Ovary (tissue), 9 donors: ENCODE measurements around the gene YIF1A. TPM values are rescaled to one million over a fixed set of nuclear protein-coding genes. Genes with fewer than 3 reads are reported as not detected.

Experiments
- DNase-seq, 5 donors: peaks; one replicate each; pipeline ENCODE4 v3.0.0-alpha.2; 2019 to 2020
- H3K27ac ChIP-seq, 2 donors: fragments of 200-600 bp; one replicate each; pipeline versions ENCODE4 v1.5.1 to v1.8.0; 2019 to 2022
- H3K27me3 ChIP-seq: fragments of 200-600 bp; one replicate; pipeline ENCODE4 v1.8.0; 2022
- H3K36me3 ChIP-seq: fragments of 200-600 bp; sonication (generic); one replicate; pipeline ENCODE4 v1.5.1; 2019
- H3K4me1 ChIP-seq: one replicate; pipeline ENCODE4 v1.8.1; 2013; ENCODE audit warnings: mild to moderate bottlenecking, moderate library complexity; ENCODE audit not compliant: insufficient read depth
- H3K4me3 ChIP-seq: fragments of 200-600 bp; sonication (generic); one replicate; pipeline ENCODE4 v1.5.1; 2017
- H3K9me3 ChIP-seq, 2 donors: fragments of 200-600 bp in 1 of 2; sonication (generic) in 1 of 2; one replicate each; pipeline versions ENCODE4 v1.5.1 to v1.8.1; 2013 to 2019; ENCODE audit warnings: mild to moderate bottlenecking in 1 of 2, moderate library complexity in 1 of 2
- CTCF ChIP-seq, 3 donors: fragments of 450-650 bp in 2 of 3; fragments of 200-600 bp in 1 of 3; IDR thresholded peaks; one replicate each; pipeline versions ENCODE4 v1.5.1 to v1.8.0; 2016 to 2022; ENCODE audit warnings: antibody characterized with exemption in 3 of 3, mild to moderate bottlenecking in 1 of 3
- EP300 ChIP-seq: sonication (generic); formaldehyde crosslinking; IDR thresholded peaks from one replicate; pipeline ENCODE4 v1.6.1; 2017; ENCODE audit warnings: antibody characterized with exemption
- POLR2A ChIP-seq: fragments of 450-650 bp; IDR thresholded peaks from one replicate; pipeline ENCODE4 v1.6.1; 2017; ENCODE audit warnings: antibody characterized with exemption, mild to moderate bottlenecking, moderate library complexity
- WGBS, 3 donors: extraction: QIAGEN DNeasy Blood & Tissue Kit in 1 of 3; methylation state at CpG; one replicate each; pipeline versions ENCODE4 v1.1.5 to v1.1.7; 2013 to 2017; 5-methylcytosine and 5-hydroxymethylcytosine counted together
- intact Hi-C, 4 donors: fragments of 100-400 bp; cut with DNase I; formaldehyde crosslinking; loops; one replicate each; pipeline versions ENCODE4 v1.11.0 to v1.15.1; 2022 to 2023
- polyA plus RNA-seq, 2 donors: library from polyadenylated mRNA; stranded (reverse); fragments of 200-250 nt in 1 of 2; fragments of 350-450 nt in 1 of 2; fragmentation: Illumina TruSeq in 1 of 2; extraction: RNeasy Lipid Tissue Mini Kit (QIAGEN cat#74804) in 1 of 2; gene quantifications; one replicate each; pipeline ENCODE4 v1.2.3, GENCODE V29; 2013 to 2014
- total RNA-seq, 7 donors: library from RNA; depleted of rRNA in 2 of 7; stranded (reverse); fragments of >200 nt in 2 of 7; fragmentation: NEBNext Ultra II Directional in 3 of 7; extraction: Animal tissue kit (Norgen Biotek cat#: 25700) in 3 of 7; gene quantifications; one replicate each; pipeline versions ENCODE4 v1.1.0 to v1.2.4, GENCODE V29; 2016 to 2023
- donor health status: DM: no; HTN: no; CAD: no; lungs with moderate emphysema.
- donor health status: DM: no; HTN: no; CAD: no.
- donor health status: Bipolar disorder and iron deficiency.
- donor health status: DM: yes; HTN: yes; CAD: no.
- donor health status: DM: no; HTN: no; CAD: no.
- donor health status: DM: yes; HTN: yes; CAD: no.

The YIF1A gene
- total and polyA plus RNA-seq, 9 donors: 39.3 to 91.0 (median 64.2) TPM

- intact Hi-C loops: no loop called here
- 78 to 91% (median 86%) methylated on average over 97 to 123 of the region's 123 CpGs for WGBS, 3 donors
- no peaks in the 10 kb centered on the region for H3K36me3 ChIP-seq
- H3K4me1 ChIP-seq: peaks cover 4% of the 10 kb centered on the region
- TF ChIP-seq EP300: no peak
- no peak for TF ChIP-seq CTCF (IDR thresholded peaks at IDR 0.05)
- TF ChIP-seq POLR2A: no peak
- no peaks in the 10 kb centered on the region for H3K9me3 ChIP-seq
- no peaks in the 10 kb centered on the region for H3K27me3 ChIP-seq
- H3K27ac ChIP-seq: no peak overlapping the region
- DNase-seq: peak in 1 of 5 donors; percentile 26
- no peak overlapping the region for H3K4me3 ChIP-seq
Observed at GRCh38 chr11:66294626-66295620, 6.0 kb upstream of the YIF1A start.

- Histone ChIP-seq H3K27ac (no peak overlapping the region), H3K27me3 (no peaks in the 10 kb centered on the region), H3K4me3 (no peak overlapping the region), H3K9me3 (no peaks in the 10 kb centered on the region), H3K4me1 (peaks cover 8% of the 10 kb centered on the region), H3K36me3 (no peaks in the 10 kb centered on the region)
- DNase-seq: peak in 1 of 5 donors; percentile 17
- intact Hi-C loops: no loop called here
- 76 to 89% (median 87%) methylated on average over 29 to 30 of the region's 30 CpGs for WGBS, 3 donors
- TF ChIP-seq CTCF (IDR thresholded peaks at IDR 0.05): no peak
- no peak for TF ChIP-seq POLR2A
- TF ChIP-seq EP300: no peak
Observed at GRCh38 chr11:66293777-66294625, 5.1 kb upstream of the YIF1A start.

- H3K36me3 ChIP-seq: no peaks in the 10 kb centered on the region
- no peak overlapping the region for H3K4me3 ChIP-seq
- H3K27ac ChIP-seq: no peak overlapping the region
- H3K4me1 ChIP-seq: peaks cover 8% of the 10 kb centered on the region
- intact Hi-C loops: no loop called here
- no peak for DNase-seq
- H3K9me3 ChIP-seq: no peaks in the 10 kb centered on the region
- no peaks in the 10 kb centered on the region for H3K27me3 ChIP-seq
- TF ChIP-seq POLR2A (no peak), CTCF (IDR thresholded peaks at IDR 0.05) (no peak), EP300 (no peak)
- WGBS, 3 donors: 58 to 77% (median 62%) methylated on average over 4 of the region's 4 CpGs
Observed at GRCh38 chr11:66293352-66293751, 4.4 kb upstream of the YIF1A start.

- intact Hi-C loops: no loop called here
Observed at GRCh38 chr11:66292543-66293332, 3.8 kb upstream of the YIF1A start.

More at GRCh38 chr11:66292543-66293332, 3.8 kb upstream of the YIF1A start:
- TF ChIP-seq CTCF (IDR thresholded peaks at IDR 0.05) (no peak), POLR2A (no peak), EP300 (no peak)
- H3K27ac ChIP-seq: no peak overlapping the region
- H3K9me3 ChIP-seq: no peaks in the 10 kb centered on the region
- DNase-seq: peak in 1 of 5 donors; percentile 24
- H3K4me3 ChIP-seq: no peak overlapping the region
- WGBS, 3 donors: 25 to 40% (median 35%) methylated on average over 17 of the region's 17 CpGs
- H3K4me1 ChIP-seq: peaks cover 11% of the 10 kb centered on the region
- H3K36me3 ChIP-seq: no peaks in the 10 kb centered on the region
- H3K27me3 ChIP-seq: no peaks in the 10 kb centered on the region
